Stimulated activated CD4-positive, alpha-beta T cell treated with anti-CD3 and anti-CD28 coated beads, Interleukin-12 subunit alpha, Interleukin-12 subunit beta, amount 100 ng/mL, for 4 hours (primary cell): ENCODE measurements around the gene FLT4.
"Not testable (repeated sequence)": the region's sequence is repeated elsewhere in the genome, so short reads cannot be mapped to it uniquely, and the experiment has no call there.

Source experiments
- DNase-seq: peaks from one replicate; pipeline ENCODE4 v3.0.0-alpha.2; 2020

Gene FLT4

GRCh38 chr5:180669661-180670060 is 20.3 kb upstream of the FLT4 start:
- no peak for DNase-seq

- no peak for DNase-seq
Observed at GRCh38 chr5:180668835-180669596, 19.6 kb upstream of the FLT4 start.

GRCh38 chr5:180666812-180667211 is 17.4 kb upstream of the FLT4 start:
- no peak for DNase-seq

- no peak for DNase-seq
Observed at GRCh38 chr5:180665682-180666404, 16.4 kb upstream of the FLT4 start.

GRCh38 chr5:180658774-180659564 is 9.6 kb upstream of the FLT4 start:
- DNase-seq: no peak

- DNase-seq: not testable (repeated sequence)
Observed at GRCh38 chr5:180655243-180655642, 5.8 kb upstream of the FLT4 start.

- no peak for DNase-seq
Observed at GRCh38 chr5:180652771-180653170, 3.4 kb upstream of the FLT4 start.

- DNase-seq: no peak
Observed at GRCh38 chr5:180652346-180652745, 2.9 kb upstream of the FLT4 start.

GRCh38 chr5:180648658-180649296 is 623 bp downstream of the FLT4 start:
- peak; percentile 18 for DNase-seq

- no peak for DNase-seq
Observed at GRCh38 chr5:180647941-180648500, 1.4 kb downstream of the FLT4 start.

- DNase-seq: no peak
Observed at GRCh38 chr5:180647465-180647864, 1.9 kb downstream of the FLT4 start.

GRCh38 chr5:180646963-180647305 is 2.5 kb downstream of the FLT4 start:
- no peak for DNase-seq

GRCh38 chr5:180646289-180646962 is 3.0 kb downstream of the FLT4 start:
- DNase-seq: no peak

GRCh38 chr5:180645274-180646204 is 3.9 kb downstream of the FLT4 start:
- no peak for DNase-seq

GRCh38 chr5:180644825-180645273 is 4.6 kb downstream of the FLT4 start:
- no peak for DNase-seq

GRCh38 chr5:180644129-180644824 is 5.1 kb downstream of the FLT4 start:
- DNase-seq: no peak

GRCh38 chr5:180643191-180643851 is 6.1 kb downstream of the FLT4 start:
- no peak for DNase-seq

GRCh38 chr5:180642779-180643178 is 6.6 kb downstream of the FLT4 start:
- DNase-seq: no peak

- no peak for DNase-seq
Observed at GRCh38 chr5:180642181-180642775, 7.1 kb downstream of the FLT4 start.

GRCh38 chr5:180641566-180641900 is 7.9 kb downstream of the FLT4 start:
- DNase-seq: no peak
